ENCODE results near the gene GPR33.
"Not testable (repeated sequence)": the region's sequence is repeated elsewhere in the genome, so short reads cannot be mapped to it uniquely, and the experiment has no call there.

Gene GPR33, protein sequence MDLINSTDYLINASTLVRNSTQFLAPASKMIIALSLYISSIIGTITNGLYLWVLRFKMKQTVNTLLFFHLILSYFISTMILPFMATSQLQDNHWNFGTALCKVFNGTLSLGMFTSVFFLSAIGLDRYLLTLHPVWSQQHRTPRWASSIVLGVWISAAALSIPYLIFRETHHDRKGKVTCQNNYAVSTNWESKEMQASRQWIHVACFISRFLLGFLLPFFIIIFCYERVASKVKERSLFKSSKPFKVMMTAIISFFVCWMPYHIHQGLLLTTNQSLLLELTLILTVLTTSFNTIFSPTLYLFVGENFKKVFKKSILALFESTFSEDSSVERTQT

DNA sequence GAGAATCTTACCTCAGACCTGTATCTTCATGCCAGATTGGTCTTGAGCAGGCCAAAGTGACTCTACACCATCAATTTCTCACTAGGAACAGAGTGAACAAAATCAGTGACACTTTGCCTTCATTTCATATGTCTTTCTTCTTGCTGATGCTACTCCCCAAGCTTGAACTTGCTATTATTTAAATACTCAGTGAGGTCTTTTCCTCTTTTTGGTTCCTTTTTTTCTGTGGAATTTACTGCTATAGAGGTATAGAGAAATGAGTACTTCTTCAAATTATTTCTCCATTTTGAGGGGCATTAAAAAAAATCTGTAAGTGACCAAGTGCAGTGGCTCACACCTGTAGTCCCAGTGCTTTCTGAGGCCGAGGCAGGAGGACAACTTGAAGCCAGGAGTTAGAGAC is at the start of gene GPR33:
Gene GPR33, minus strand, starts transcription at position 154 of the 400 bp plus-strand sequence. CDS start 4,074 bp downstream, outside the sequence.
- FAIRE-seq: no peak

DNA sequence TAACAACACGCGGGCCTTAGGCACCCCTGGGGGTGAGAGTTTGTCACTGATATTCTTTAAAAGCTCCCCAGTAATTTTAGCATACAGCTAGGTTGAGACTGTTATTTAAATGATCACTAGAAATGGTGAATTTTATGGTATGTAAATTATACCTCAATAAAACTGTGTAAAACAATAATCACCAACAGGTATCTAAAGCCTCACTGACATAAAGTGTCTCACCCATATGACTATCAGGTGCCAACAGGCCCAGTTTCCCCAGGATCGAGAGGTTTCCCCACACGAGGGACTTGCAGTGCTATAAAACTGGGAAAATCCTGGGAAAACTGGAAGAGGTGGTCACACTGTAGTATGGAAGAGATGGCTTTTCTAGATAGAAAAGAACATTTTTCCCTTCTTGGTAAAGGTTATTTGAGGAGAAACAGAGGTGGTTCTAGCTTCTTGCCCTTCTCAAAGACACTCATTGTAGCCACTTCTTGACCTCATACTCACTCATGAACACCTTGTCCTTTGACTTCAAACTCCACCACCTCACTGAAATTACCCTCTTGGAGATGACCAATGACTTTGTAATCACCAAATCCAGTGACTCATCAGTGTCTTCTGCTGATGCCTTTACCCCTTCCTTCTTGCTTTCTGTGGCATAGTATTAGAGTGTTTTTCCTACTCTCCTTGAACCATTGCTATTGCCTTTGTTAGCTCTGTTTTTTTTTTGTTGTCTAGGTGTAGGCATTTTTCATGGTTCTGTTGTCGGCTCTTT is 48.5 kb upstream of the GPR33 start:
- no peak for FAIRE-seq

DNA sequence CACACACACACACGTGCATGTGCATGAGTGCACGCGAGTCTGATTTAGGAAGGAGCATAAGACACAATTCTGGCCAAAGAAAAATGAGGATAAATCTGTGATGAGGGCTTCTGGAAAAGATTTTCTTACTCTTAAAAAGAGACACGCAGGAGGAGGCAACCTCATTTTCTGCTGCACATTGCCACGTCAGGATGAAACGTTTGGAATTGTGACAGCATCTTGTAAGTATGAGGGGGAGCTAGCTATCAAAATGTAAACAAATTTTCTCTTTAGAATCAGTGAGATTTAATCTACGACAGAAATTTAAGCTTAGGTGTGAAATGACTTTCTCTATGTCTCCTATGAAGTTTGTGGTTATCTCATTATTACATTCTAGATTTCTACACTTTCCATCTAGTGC is 42.3 kb upstream of the GPR33 start:
- FAIRE-seq: no peak

DNA sequence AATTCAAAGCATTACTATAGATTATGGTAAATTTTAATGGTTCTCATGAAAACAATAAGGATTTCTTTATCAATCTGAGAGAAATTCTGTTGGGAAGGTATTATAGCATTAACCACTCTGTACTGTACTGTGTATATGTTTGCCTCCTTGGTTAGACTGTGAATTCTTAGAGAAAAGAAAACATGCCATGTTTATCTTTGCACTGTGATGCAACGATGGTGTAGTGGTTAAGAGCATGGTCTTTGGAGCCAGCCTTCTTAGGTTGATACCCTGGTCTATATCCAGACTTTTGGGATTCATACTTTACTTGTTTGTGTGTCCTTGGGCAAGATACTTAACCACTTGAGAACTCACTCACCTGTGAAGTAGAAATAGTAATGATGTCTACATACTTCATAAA is 41.2 kb upstream of the GPR33 start:
- no peak for FAIRE-seq

DNA sequence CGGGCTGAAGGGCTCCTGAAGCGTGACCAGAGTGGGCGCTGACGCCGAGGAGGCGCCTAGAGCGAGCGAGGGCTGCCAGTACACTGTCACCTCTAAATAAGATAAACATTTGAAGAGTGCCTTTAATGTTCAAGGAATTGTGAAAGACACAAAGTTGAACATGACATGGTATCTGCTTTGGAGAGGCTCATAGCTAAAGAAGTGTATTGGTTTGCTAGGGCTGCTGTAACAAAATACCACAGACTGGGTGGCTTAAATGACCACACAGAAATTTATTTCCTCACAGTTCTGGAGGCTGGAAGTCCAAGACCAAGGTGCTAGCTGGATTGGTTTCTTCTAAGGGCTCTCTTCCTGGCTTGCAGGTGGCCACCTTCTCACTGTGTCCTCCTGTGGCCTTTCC is 39.7 kb upstream of the GPR33 start:
- FAIRE-seq: no peak

DNA sequence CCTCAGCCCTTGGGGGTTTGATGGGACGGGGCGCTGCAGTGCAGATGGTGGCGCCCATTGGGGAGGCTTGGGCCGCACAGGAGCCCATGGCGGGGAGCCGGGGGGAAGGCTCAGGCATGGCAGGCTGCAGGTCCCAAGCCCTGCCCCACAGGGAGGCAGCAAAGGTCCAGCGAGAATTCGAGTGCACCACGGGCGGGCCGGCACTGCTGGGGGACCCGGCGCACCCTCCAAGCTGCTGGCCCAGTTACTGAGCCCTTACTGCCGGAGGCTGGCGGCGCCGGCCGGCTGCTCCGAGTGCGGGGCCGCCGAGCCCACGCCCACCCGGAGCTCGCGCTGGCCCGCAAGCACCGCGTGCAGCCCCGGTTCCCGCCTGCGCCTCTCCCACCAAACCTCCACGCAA is 39.2 kb upstream of the GPR33 start:
- no peak for FAIRE-seq

DNA sequence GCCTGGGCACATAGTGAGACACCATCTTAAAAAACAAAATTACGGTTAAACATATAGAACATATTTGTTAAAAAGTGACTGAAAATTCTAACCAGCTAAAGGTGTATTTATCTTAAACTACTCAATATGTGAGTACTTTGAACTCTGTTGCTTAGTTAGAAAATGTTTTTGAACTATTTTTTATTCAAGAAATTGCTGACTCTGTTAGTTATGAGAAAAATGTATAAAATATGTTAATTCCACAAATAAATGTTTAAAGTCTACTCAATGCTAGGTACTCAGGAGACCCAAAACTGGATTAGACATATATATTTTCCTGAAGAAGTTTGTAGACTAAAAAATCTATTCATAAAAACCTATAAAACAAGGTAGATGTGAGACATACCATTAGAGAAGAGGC is 23.0 kb upstream of the GPR33 start:
- FAIRE-seq: peak; percentile 10

DNA sequence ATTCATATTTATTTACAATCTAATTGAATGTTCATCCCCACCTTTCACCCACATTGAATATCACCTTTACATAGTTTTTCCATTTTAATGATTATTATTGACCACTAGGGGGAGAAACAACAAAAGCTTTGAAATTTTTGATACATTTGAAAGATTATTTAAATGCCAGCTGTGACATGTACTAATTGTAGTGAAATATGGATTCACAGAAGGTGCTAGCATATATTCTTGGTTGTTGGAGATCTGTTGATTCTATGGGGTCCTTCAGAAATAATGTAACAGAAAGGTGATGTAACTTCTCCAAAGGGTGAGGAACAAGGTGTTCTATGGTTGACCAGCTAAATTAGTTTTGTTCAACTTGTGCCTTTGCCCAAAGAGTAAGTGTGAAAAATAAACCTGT is 22.4 kb upstream of the GPR33 start:
- FAIRE-seq: no peak

DNA sequence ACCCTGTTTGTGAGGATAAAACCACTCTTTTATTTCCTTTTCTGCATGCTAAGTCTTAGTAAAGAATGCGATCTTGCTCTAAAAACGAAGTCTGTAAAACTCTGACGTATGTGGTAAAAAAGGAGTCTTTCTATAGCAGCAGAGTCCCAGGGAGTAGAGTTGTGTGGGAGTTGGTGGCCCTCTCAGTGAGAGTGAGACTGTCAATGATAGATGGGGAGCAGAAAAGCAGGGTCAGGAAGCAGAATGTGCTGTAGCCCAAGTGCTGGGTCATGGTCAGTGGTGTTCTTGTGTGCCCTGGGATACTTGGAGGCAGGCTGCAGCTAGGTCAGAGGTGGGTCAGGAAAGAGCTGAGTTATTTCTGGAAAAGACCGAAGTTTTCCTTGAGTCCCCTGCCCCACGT is 20.3 kb upstream of the GPR33 start:
- no peak for FAIRE-seq

DNA sequence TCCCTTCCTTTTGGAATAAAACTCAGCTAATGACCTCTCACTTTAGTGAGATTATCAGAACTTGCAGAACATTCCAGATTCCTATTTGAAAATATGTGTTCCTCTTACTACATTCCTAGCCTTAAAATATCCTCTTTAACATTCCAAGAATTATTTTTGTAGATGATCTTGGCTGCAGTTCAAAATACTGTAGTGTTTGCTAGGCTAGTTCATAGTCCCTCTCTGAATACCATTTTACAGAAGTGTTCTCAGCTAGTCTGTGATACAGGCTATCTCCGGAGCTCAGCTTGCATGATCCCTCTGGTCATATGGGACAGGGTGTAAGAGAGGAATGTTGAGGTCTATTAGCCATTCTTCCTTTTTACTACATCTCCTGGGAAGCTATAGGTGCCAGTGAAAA is 17.6 kb upstream of the GPR33 start:
- no peak for FAIRE-seq

DNA sequence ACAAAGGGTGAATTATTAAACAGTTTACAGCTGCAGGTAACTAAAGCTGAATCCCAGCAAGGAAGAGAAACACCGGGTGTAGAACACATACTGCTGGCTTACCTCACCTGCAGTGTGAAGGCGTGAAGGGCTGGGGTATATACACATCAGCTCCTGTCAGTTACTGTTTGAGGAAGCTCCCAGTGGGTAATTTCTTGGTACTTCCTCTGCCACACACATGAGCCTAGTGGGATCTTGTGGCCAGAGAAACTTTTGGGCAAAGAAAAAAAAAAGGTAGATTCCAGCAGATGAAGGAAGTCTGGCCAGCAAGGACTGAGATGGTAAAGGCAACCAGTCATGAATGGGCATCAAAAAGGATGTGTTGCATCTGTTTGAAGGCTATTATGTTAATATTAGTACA is 14.0 kb upstream of the GPR33 start:
- no peak for FAIRE-seq

DNA sequence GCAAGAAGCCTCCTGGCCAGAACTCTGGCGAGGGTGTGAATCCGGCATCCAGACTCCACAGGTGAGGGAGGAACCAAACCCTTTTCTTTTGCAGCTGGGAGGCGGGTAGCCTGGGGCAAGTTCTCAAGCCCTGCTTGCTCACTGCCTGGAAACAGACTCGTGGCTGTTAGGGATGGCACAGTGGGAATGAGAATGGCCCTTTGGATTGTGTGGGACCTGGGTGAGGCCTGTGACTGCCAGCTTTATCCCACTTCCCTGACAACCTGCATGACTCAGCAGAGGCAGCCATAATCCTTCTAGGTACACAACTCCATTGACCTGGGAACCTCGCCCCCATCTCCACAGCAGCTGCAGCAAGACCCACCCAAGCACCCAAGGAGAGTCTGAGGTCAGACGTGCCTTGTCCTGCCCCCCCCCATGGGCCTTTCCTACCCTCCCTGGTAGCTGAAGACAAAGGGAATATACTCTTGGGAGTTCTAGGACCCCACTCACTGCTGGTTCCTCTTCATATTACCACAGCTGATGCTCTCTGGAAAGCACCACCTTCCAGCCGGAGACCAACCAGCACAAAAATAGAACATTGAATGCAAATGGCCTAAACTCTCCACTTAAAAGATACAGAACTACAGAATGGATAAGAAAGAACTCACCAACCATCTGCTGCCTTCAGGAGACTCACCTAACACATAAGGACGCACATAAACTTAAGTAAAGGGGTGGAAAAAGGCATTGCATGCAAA is 5.1 kb upstream of the GPR33 start:
- no peak for FAIRE-seq

DNA sequence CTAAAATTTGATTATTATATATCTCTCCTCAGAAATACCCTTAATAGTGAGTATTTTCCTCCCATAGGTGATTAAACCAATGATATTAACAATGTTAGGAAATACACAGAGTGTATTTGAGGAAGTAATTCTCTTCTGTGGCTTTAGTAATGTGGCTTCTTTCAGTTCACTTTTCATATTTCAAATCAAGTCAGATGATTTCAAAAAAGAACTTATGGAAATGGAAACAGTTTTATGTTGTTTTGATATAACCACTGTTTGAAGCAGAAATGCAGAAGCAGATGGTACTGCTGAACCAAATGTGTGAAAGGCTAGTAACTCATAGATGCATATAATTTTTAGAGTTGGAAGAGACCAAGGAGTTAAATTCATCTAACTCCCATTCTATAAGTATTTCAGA is 1.9 kb upstream of the GPR33 start:
- no peak for FAIRE-seq

DNA sequence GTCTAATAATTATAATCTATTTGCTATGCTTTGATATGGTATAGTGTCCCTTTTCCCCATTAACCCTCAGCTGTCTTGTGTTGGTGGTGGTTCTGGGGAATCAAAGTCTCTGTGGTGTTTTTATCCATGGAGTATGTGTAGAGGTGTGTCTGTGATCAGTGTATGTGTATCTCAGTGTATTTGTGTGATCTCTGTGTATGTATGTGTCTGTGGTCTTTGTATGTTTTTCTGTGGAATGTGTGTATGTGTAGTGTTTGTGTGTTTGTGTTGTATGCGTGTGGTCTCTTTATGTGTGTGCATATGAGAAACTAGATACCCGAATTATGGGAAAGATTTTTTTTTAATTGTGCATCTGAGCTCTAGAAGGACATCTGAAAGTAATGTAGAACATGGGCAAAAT is 1.1 kb downstream of the GPR33 start:
- FAIRE-seq: no peak

DNA sequence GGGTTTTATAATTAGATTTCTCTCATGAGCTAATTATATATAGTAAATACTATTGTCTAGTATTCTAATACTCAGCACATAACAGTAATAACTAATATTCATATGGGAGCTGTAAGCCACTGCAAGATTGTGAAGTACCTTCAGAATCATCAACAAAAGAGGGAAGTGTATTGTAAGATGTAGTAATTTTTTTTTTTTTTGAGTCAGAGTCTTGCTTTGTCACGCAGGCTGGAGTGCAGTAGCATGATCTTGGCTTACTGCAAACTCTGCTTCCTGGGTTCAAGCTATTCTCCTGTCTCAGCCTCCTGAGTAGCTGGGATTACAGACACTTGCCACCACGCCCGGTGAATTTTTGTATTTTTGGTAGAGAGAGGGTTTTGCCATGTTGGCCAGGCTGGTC is 3.1 kb downstream of the GPR33 start:
- no peak for FAIRE-seq

DNA sequence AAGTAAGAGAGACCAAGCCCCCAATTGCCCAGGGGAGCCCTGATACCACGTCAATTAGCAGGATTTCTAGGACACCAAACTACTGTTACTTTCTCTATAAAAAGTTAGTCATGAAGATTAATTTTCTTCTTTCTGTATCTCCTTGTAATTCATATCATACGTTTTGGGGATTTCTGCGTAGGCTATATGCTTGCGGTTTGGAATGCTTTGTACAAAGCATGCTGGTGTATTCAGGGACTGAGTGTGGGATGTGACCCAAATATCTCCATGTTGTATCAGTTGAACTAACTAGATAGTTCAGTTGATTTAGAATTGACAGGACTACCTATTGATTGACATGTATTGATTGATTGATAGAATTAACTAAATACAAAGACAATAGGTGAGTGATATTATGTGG is 7.7 kb downstream of the GPR33 start:
- FAIRE-seq: no peak

DNA sequence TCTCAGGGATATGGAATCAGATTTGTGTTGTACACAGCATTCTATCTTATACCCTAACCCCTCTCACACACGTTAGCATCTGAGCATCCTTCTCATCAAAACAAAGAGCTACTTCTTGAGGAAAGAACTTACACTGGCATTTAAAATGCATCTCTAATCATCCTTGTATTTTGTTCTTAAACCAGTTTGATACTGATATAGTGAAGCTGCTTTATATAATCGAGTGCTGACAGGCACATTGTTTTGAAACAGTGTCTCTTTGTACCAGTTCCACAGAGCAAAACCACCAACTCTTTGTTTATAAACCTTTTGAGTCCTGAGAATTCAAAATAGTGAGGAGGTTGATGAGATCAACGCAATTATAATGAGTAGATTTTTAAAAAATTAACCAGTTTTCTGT is 8.8 kb downstream of the GPR33 start:
- FAIRE-seq: no peak

DNA sequence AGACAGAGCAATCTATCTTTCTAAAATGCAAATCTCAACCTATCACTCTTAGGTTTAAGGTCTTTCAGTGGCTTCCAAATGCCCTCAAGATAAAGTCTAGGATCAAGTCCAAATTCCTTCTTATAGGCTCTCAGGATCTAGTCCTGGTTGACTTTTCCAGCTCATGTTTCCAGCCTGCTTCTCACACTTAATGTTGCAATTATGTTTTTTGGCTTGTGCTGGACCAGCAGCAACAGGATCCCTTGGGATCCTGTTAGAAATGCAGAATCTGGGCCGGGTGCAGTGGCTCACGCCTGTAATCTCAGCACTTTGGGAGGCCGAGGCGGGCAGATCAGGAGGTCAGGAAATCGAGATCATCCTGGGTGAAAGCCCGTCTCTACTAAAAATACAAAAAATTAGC is 10.6 kb downstream of the GPR33 start:
- FAIRE-seq: no peak

DNA sequence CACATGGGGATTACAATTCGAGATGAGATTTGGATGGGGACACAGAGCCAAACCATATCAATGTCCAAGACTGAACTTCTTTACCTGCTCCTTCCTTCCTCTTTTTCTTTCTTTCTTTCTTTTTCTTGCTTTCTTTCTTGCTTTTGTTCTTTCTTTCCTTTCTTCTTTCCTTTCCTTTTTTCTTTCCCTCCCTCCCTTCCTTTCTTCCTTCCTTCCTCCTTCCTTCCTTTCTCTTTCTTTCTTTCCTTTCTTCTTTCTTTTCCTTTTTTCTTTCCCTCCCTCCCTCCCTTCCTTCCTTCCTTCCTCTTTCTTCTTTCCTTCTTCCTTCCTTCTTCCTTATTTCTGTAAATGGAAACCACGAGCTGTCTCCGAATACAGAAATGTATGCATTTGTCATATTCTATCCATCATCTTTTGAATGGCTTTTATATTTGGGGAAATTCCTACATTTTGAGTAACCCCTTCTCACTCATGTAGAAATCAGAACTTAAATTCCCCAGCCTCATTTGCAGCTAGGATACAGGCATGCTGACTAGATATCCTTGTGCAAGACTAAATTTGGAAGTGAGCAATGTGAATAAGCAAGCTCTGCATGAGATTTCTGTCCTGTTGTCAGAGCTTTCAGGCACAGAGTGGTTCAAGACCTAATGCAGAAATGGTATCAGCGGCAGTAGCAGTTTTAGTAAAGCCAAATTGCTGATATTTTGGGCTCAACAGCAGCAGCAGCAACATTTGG is 11.5 kb downstream of the GPR33 start:
- no peak for FAIRE-seq

DNA sequence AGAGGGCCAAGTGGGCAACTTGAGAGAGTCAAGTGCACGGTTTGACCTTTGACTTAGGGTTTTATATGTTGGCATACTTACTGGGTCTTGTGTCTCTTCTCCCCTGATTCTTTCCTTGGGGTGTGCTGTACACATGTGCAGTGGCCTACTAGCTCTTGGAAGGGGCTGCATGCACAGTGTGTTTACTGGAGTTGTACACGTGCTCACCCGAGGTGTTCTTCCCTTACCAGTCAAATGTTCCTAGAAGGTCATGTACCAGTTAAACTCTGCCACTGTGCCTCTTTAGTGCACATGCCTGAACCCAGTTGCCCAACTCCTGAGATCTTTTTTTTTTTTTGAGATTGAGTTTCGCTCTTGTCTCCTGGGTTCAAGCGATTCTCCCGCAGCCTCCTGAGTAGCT is 21.3 kb downstream of the GPR33 start:
- FAIRE-seq: no peak

DNA sequence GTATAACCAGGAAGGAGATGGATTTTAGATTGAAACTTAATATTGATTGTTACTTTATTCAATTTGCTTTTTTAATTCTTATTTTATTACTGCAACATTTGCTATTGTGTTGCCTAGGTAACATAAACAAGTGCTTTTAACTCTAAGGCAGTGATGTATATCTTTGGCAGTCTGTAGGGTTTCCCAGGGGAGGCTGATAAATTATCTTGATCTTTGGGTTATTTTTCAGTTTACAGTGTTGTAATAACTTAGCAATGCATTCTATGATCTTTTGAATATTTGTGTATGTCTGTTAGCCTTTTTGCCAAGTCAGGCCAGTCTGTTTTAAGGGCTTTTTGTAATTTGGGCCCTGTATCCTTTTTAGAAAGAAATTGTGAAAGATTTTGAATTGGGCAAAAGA is 22.7 kb downstream of the GPR33 start:
- FAIRE-seq: no peak

DNA sequence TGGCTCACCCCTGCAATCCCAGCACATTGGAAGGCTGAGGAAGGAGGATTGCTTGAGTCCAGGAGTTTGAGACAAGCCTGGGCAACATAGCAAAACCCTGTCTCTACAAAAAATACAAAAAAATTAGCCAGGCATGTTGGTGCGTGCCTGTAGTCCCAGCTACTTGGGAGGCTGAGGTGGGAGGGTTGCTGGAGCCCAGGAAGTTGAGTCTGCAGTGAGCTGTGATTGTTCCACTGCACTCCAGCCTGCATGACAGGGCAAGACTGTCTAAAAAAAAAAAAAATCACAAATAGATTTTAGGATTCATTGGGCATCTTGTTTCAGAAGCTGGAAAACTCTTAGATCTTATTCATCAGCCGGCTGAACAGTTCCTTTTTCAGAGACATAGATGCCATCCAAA is 25.4 kb downstream of the GPR33 start:
- not testable (repeated sequence) for FAIRE-seq

DNA sequence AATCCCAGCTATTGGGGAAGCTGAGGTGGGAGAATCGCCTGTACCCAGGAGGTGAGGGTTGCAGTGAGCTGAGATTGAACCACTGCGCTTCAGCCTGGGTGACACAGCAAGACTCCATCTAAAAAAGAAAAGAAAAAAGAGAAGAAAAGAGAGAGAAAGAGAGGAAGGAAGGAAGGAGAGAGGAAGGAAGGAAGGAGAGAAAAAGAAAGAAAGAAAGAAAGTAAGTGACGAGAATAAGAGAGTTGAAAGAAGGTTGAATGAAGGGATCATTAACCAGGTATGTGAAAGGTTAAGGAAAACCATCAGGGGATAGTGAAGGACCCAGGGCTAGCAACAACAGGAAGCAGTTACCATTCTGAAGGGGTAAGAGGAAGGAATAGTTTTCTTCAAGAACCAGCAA is 26.3 kb downstream of the GPR33 start:
- FAIRE-seq: no peak
